Kasumi-1 (cell line): Measurements from ENCODE around the gene COTL1.
A peak's percentile ranks its signal among the peaks of the same experiment; 100 is the strongest.

Source experiments
- DNase-seq, 2 experiments: peaks; one replicate each; lab custom pipeline; 2025; lab: John Stamatoyannopoulos, UW

The COTL1 gene

GRCh38 chr16:84548971-84549844, 68.7 kb downstream of the COTL1 start:
- peak; percentile 20 to 44 for DNase-seq

- no peak for DNase-seq
Measured at GRCh38 chr16:84548508-84548907, 69.4 kb downstream of the COTL1 start.

DNA sequence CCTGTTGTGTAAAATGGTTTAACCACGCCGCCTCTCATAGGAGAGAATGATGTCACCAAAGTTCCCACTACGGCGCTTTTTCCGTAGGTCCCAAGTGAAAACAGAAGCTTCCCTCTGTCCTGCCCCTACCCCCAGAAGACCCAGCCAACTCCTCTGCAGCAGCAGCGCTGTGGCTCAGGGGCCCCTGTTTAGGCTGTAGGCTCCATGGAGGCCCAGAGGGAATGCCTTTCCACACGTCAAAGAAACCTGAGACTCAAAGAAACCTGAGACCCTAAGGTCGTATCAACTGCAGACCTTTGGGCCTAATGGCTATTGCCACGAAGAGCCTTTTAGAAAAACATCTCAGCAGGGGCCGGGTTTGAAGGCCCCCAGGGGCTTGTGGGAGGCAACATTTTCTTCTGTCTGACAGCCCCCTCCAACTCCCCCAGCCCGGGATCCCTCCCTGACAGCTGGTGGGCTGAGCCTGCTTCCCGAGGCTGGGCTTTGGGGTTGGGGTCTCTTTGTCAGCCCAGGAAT, 70.3 kb downstream of the COTL1 start:
- no peak for DNase-seq

- DNase-seq, result no peak
Measured at GRCh38 chr16:84546669-84547545, 71.0 kb downstream of the COTL1 start.

GRCh38 chr16:84545114-84545737, 72.7 kb downstream of the COTL1 start:
- no peak for DNase-seq

DNA sequence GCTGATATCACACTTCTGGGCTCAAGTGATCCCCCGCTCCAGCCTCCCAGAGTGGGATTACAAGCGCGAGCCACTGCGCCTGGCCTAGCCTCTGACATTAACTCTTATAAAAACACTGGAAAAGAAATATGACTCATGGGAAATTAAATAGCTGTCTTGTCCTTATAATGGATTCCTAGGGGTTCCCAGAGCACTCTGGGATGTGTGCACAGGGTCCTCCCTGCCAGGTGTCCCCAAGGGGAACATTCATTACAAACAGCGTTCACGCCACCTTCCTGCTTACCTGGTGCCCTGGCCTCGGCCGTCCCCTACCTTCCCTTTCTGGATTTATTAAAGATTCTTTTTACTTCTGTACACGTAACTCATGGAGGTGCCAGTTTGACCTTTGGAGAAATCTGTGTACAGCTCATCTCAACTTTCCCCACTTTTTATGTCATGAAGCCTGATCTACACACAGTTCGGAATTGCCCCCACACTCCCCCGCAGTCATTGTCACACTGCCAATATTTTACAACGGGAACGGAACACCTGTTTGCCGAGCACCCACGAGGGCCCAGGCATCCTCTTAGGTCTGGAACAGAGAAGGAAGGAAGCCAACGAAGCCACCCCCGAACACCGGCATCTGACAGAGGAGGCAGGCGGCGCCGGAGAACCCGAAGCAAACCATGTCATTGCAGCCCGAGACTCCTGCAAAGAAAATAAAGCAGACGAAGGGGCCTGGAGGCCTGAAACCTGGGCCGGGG, 73.7 kb downstream of the COTL1 start:
- DNase-seq, result peak; percentile 48 to 82

- DNase-seq, result no peak
Measured at GRCh38 chr16:84543253-84543652, 74.6 kb downstream of the COTL1 start.

- DNase-seq, result no peak
Measured at GRCh38 chr16:84541999-84542817, 75.7 kb downstream of the COTL1 start.

DNA sequence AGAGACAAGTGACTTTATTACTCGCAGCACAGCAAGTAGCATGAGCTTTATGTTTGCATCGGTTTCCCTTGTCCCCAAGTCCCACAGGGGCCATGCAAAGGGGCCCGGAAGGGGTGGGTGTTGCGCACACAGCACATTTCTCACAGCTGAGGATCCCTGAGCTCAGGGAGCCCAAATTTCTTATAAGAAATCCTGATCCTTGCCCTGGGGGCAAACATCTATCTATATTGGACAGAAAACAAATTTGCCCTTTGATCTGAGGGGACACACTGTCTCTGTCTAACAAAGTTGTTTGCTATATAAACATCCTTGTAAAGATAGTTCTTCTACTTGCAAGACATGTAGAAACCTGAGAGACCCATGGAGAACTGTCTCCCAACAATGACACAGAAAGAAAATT, 77.7 kb downstream of the COTL1 start:
- no peak for DNase-seq

- DNase-seq, result no peak
Measured at GRCh38 chr16:84538222-84538840, 79.5 kb downstream of the COTL1 start.

DNA sequence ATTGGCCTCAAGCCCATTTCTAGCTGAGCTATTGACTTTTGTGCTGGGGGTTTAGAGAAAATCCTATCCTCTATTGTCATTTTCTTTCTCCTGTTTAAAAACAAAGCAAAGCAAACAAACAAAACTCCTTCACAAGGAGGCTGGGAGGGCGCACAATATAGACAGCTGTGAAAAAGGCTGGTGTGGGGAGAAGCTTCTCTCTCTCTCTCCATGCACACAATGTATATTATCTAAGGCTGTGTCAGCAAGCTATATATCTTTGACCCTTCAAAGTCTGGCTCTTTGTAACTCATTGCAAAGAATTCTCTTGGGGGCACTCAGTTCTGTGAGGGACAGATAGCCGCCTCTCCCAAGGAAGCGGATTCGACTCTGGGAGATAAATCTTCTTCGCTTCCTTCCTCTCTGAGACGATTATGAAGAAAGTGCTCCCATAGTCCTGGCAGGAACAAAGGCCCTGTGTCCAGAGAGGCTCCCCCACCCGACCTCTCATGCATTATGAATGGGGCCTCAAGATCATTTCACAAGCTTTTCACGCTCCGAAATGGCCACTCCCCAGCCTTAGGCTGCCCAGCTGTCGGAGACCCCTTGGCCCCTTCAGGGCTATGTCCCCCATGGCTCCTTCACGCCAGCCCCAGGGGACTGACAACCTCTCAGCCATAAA, 80.3 kb downstream of the COTL1 start:
- DNase-seq, result no peak

DNA sequence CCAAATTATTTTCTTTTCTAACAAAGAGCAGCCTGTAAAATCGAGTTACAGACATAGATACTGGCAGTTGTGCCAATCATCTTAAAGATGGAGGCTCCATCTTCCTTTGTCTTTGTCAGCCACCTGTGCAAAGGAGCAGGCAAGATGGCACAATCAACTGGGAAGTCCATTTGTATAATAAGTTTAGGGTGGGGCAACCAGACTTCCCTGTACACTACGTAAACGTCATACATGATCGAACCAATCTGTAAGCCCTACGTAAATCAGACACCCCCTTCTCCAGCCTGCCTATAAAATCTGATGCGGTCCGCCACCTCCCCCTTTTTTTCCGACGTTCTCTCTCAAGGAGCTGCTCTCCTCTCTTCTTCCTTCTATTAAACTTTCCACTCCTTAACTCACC, 82.0 kb downstream of the COTL1 start:
- no peak for DNase-seq

DNA sequence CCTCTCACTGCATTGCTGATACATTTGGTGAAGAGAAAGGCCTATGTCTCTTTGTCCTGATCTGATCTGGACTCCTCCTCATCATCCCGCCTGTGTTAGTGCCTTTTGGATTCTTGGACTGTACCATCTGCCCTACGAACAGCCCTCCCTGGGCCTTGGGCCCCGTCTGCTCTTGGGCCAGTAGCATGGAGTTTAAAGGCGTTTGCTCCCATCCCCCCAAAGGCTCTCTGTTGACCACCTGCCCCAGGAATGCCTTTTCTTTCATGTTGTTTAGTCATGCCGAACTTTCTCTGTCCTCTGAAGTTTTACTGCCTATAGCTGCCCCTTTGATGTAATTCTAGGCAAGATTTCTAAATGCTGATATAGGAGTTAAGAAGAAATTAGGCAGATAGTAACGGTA, 82.5 kb downstream of the COTL1 start:
- no peak for DNase-seq

GRCh38 chr16:84534815-84535214, 83.1 kb downstream of the COTL1 start:
- DNase-seq, result no peak

GRCh38 chr16:84532855-84533486, 84.9 kb downstream of the COTL1 start:
- DNase-seq, result peak; percentile 57 to 78

DNA sequence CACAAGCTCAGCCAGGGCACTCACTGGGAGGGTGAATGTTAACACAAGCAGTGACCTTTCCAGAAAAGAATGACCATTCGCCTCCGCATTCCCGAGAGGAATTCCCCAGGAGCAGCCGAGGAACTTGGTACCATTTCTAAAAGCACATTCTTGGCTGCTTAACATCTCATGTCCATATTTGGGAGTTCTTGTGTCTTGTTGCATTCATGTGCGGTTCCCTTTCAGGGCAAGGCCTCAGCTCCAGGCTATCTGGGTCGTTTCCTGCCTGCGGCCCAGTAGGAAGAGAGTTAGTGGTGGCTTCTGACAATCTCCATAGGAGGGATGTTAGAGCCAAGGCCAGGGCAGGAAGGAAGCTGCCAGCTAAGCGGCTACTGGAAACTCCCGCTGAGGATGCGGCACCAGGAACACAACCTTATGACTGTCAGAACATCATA, 85.6 kb downstream of the COTL1 start:
- peak; percentile 88 to 93 for DNase-seq

DNA sequence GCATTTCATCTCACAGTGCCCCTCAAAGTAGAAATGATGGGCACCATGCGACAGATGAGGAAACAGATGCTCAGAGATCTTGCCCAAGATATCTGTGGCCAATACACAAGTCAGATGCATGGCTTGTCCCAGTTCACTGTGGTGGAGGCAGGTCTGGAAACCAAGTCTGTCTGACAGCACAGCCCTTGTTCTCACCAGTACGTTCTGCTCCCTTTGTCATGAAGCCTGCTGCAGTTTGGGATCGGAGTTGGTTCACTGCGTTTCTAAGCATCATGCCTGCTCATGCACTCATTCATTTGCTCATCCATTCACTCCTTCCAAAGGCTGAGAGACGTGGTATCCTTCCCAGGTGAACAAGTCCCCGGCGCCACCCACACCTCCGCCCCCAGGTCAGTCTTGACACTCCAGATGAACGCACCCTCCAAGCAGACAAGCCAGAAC, 86.2 kb downstream of the COTL1 start:
- DNase-seq, result no peak

DNA sequence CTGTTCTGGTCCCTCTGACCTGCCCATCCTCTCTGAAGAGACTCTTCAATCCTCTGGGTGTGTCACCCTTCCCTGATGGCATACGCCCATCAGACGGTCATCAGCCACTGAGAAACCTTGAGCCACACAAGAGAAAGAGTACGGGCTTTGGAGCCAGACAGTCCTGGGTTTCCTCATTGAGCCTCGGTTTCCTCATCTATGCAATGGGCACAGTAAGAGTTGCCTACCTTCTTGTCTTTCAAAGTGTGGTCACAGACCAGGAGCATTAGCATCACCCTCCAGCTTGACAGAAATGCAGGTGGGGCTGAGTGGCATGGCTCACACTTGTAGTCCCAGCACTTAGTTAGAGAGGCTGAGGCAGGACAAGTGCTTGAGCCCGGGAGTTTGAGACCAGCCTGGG, 87.3 kb downstream of the COTL1 start:
- DNase-seq, result no peak

GRCh38 chr16:84529607-84530006, 88.3 kb downstream of the COTL1 start:
- DNase-seq, result no peak
